ENCODE results near the gene GIMD1.

Gene GIMD1

GRCh38 chr4:106315476-106315967 is 53.1 kb downstream of the GIMD1 start:
- TF ChIP-seq CTCF (IDR thresholded peaks at IDR 0.05; ENCODE audit: insufficient read depth, low read length, missing control alignments): no peak
- ChIA-PET POLR2A (interaction anchor here (0.6 to 1.2 kb wide), 3 partner anchors 11 to 694 kb away, joined by 3 read pairs; no protein-coding TSS in a partner anchor), CTCF (interaction anchor here (0.7 to 1.3 kb wide), 4 partner anchors 13 to 376 kb away, joined by 3 to 5 read pairs (median 4); no protein-coding TSS in a partner anchor)
- H3K4me3 ChIP-seq (ENCODE audit: low read depth, low read length): peak overlapping the region; percentile 91
- no peak for DNase-seq (ENCODE audit: low read depth, low spot score)

- CTCF ChIA-PET: interaction anchor here (1.1 to 1.3 kb wide), 2 partner anchors 17 to 49 kb away, joined by 3 to 5 read pairs; no protein-coding TSS in a partner anchor
- peak overlapping the region; percentile 91 for H3K4me3 ChIP-seq (ENCODE audit: low read depth, low read length)
- TF ChIP-seq CTCF (IDR thresholded peaks at IDR 0.05; ENCODE audit: insufficient read depth, low read length, missing control alignments): no peak
- POLR2A ChIA-PET: no interaction called here
- no peak for DNase-seq (ENCODE audit: low read depth, low spot score)
These were observed 53.6 kb downstream of the GIMD1 start for GRCh38 chr4:106314960-106315359.

GRCh38 chr4:106312997-106313522 is 55.5 kb downstream of the GIMD1 start:
- no peak overlapping the region for H3K4me3 ChIP-seq (ENCODE audit: low read depth, low read length)
- POLR2A ChIA-PET: no interaction called here
- no peak for DNase-seq (ENCODE audit: low read depth, low spot score)
- CTCF ChIA-PET: interaction anchor here (0.9 kb wide), 1 partner anchor 11 kb away, joined by 3 read pairs; no protein-coding TSS in a partner anchor
- TF ChIP-seq CTCF (IDR thresholded peaks at IDR 0.05; ENCODE audit: insufficient read depth, low read length, missing control alignments): no peak

GRCh38 chr4:106312377-106312776 is 56.2 kb downstream of the GIMD1 start:
- ChIA-PET CTCF (no interaction called here), POLR2A (interaction anchor here (0.7 kb wide), 1 partner anchor 492 kb away, joined by 3 read pairs; no protein-coding TSS in a partner anchor)
- peak; percentile 40 for DNase-seq (ENCODE audit: low read depth, low spot score)
- no peak overlapping the region for H3K4me3 ChIP-seq (ENCODE audit: low read depth, low read length)
- TF ChIP-seq CTCF (IDR thresholded peaks at IDR 0.05; ENCODE audit: insufficient read depth, low read length, missing control alignments): no peak

Data from AG04449 (cell line).